Measurements from ENCODE around the gene P2RY6.

Gene P2RY6

GRCh38 chr11:73314117-73314961 is 42.2 kb downstream of the P2RY6 start:
- DNase-seq (ENCODE audit: low read depth in 1 of 2, low spot score in 1 of 2) = no peak

- DNase-seq (ENCODE audit: low read depth in 1 of 2, low spot score in 1 of 2) = no peak
Observed at GRCh38 chr11:73315293-73316020, 43.3 kb downstream of the P2RY6 start.

- no peak for DNase-seq (ENCODE audit: low read depth in 1 of 2, low spot score in 1 of 2)
Observed at GRCh38 chr11:73316422-73316821, 44.3 kb downstream of the P2RY6 start.

- no peak for DNase-seq (ENCODE audit: low read depth in 1 of 2, low spot score in 1 of 2)
Observed at GRCh38 chr11:73317373-73317772, 45.2 kb downstream of the P2RY6 start.

- no peak for DNase-seq (ENCODE audit: low read depth in 1 of 2, low spot score in 1 of 2)
Observed at GRCh38 chr11:73317803-73318202, 45.7 kb downstream of the P2RY6 start.

- no peak for DNase-seq (ENCODE audit: low read depth in 1 of 2, low spot score in 1 of 2)
Observed at GRCh38 chr11:73318501-73319011, 46.4 kb downstream of the P2RY6 start.

- DNase-seq (ENCODE audit: low read depth in 1 of 2, low spot score in 1 of 2) = no peak
Observed at GRCh38 chr11:73320763-73321603, 48.8 kb downstream of the P2RY6 start.

GRCh38 chr11:73321604-73322381 is 49.7 kb downstream of the P2RY6 start:
- DNase-seq (ENCODE audit: low read depth in 1 of 2, low spot score in 1 of 2) = no peak

- no peak for DNase-seq (ENCODE audit: low read depth in 1 of 2, low spot score in 1 of 2)
Observed at GRCh38 chr11:73322382-73323306, 50.5 kb downstream of the P2RY6 start.

GRCh38 chr11:73323464-73323863 is 51.3 kb downstream of the P2RY6 start:
- DNase-seq (ENCODE audit: low read depth in 1 of 2, low spot score in 1 of 2) = no peak

- DNase-seq (ENCODE audit: low read depth in 1 of 2, low spot score in 1 of 2) = no peak
Observed at GRCh38 chr11:73324116-73324515, 52.0 kb downstream of the P2RY6 start.

- no peak for DNase-seq (ENCODE audit: low read depth in 1 of 2, low spot score in 1 of 2)
Observed at GRCh38 chr11:73324665-73325035, 52.5 kb downstream of the P2RY6 start.

GRCh38 chr11:73325036-73325981 is 53.2 kb downstream of the P2RY6 start:
- DNase-seq (ENCODE audit: low read depth in 1 of 2, low spot score in 1 of 2) = no peak

GRCh38 chr11:73326929-73327811 is 55.0 kb downstream of the P2RY6 start:
- DNase-seq (ENCODE audit: low read depth in 1 of 2, low spot score in 1 of 2) = no peak

GRCh38 chr11:73327812-73328364 is 55.8 kb downstream of the P2RY6 start:
- no peak for DNase-seq (ENCODE audit: low read depth in 1 of 2, low spot score in 1 of 2)

GRCh38 chr11:73330569-73331093 is 58.5 kb downstream of the P2RY6 start:
- DNase-seq (ENCODE audit: low read depth in 1 of 2, low spot score in 1 of 2) = no peak
